Left lung (tissue), 10 donors: Measurements from ENCODE around the gene SLC35G3. TPM values are rescaled to one million over a fixed set of nuclear protein-coding genes. Genes with fewer than 3 reads are reported as not detected.

Source experiments
- ATAC-seq: fragments of 200-7000 bp; cut with Tn5 transposase; one replicate; pipeline ENCODE4 v1.9.1; 2020; ENCODE audit warnings: moderate library complexity
- DNase-seq, 4 donors: peaks; one replicate each; pipeline ENCODE4 v3.0.0-alpha.2; 2013 to 2020
- H3K27ac ChIP-seq, 2 donors: fragments of 200-600 bp; sonication (generic) in 1 of 2; one replicate each; pipeline versions ENCODE4 v1.5.0 to v1.8.0; 2020 to 2021
- H3K27me3 ChIP-seq, 2 donors: fragments of 200-600 bp; sonication (generic) in 1 of 2; one replicate each; pipeline versions ENCODE4 v1.5.0 to v1.8.0; 2020 to 2021
- H3K36me3 ChIP-seq, 2 donors: fragments of 200-600 bp; sonication (generic) in 1 of 2; one replicate each; pipeline versions ENCODE4 v1.5.0 to v1.8.0; 2020 to 2021
- H3K4me1 ChIP-seq, 2 donors: fragments of 200-600 bp; one replicate each; pipeline ENCODE4 v1.8.0; 2021
- H3K4me3 ChIP-seq, 2 donors: fragments of 200-600 bp; sonication (generic) in 1 of 2; one replicate each; pipeline versions ENCODE4 v1.5.0 to v1.8.0; 2020 to 2021; ENCODE audit warnings: mild to moderate bottlenecking in 1 of 2
- H3K9me3 ChIP-seq, 2 donors: fragments of 200-600 bp; sonication (generic) in 1 of 2; one replicate each; pipeline versions ENCODE4 v1.5.0 to v1.8.0; 2020 to 2021
- CTCF ChIP-seq, 2 donors: fragments of 200-600 bp; sonication (generic) in 1 of 2; IDR thresholded peaks; one replicate each; pipeline versions ENCODE4 v1.5.0 to v1.8.0; 2021; ENCODE audit warnings: antibody characterized with exemption in 2 of 2
- intact Hi-C, 2 donors: fragments of 100-400 bp; cut with DNase I; formaldehyde crosslinking; loops; one replicate each; pipeline versions ENCODE4 v1.11.2 to v1.14.2; 2022
- polyA plus RNA-seq, 6 donors: library from polyadenylated mRNA; unstranded; fragments of 120-200 nt; gene quantifications; one replicate each; pipeline ENCODE4 v1.2.1, GENCODE V29; 2013; ENCODE audit not compliant: insufficient read length in 6 of 6
- total RNA-seq, 2 donors: library from RNA; stranded (reverse); fragmentation: NEBNext Ultra II Directional; extraction: Animal tissue kit (Norgen Biotek cat#: 25700); gene quantifications; one replicate each; pipeline ENCODE4 v1.2.1, GENCODE V29; 2021
- donor health status: DM: no; HTN: yes; CAD: no.
- donor health status: DM: no; HTN: no; CAD: no.

The SLC35G3 gene
- total and polyA plus RNA-seq, 8 donors = not detected

GRCh38 chr17:35189291-35189690 is 4.9 kb downstream of the SLC35G3 start:
- no peak for TF ChIP-seq CTCF (IDR thresholded peaks at IDR 0.05)
- ATAC-seq (no peak), DNase-seq (no peak)
- intact Hi-C loops = no loop called here
- H3K27me3 ChIP-seq = no peaks in the 10 kb centered on the region
- H3K4me1 ChIP-seq = no peaks in the 10 kb centered on the region
- no peaks in the 10 kb centered on the region for H3K9me3 ChIP-seq
- no peak overlapping the region for H3K27ac ChIP-seq
- no peaks in the 10 kb centered on the region for H3K36me3 ChIP-seq
- no peak overlapping the region for H3K4me3 ChIP-seq

GRCh38 chr17:35188111-35188510 is 6.1 kb downstream of the SLC35G3 start:
- ATAC-seq (no peak), DNase-seq (no peak)
- TF ChIP-seq CTCF (IDR thresholded peaks at IDR 0.05) = no peak
- intact Hi-C loops = no loop called here
- no peaks in the 10 kb centered on the region for H3K36me3 ChIP-seq
- peaks cover 0 to under 1% of the 10 kb centered on the region in 2 donors for H3K27me3 ChIP-seq
- H3K9me3 ChIP-seq = no peaks in the 10 kb centered on the region
- H3K27ac ChIP-seq = no peak overlapping the region
- H3K4me3 ChIP-seq = no peak overlapping the region
- H3K4me1 ChIP-seq = no peaks in the 10 kb centered on the region

GRCh38 chr17:35187481-35187880 is 6.7 kb downstream of the SLC35G3 start:
- no peak for ATAC-seq
- intact Hi-C loops = no loop called here
- TF ChIP-seq CTCF (IDR thresholded peaks at IDR 0.05) = no peak

GRCh38 chr17:35185849-35186248 is 8.3 kb downstream of the SLC35G3 start:
- DNase-seq (no peak), ATAC-seq (no peak)
- intact Hi-C loops = no loop called here
- Histone ChIP-seq H3K36me3 (no peaks in the 10 kb centered on the region), H3K4me1 (no peaks in the 10 kb centered on the region), H3K9me3 (no peaks in the 10 kb centered on the region), H3K27ac (no peak overlapping the region), H3K4me3 (no peak overlapping the region), H3K27me3 (peaks cover 0 to 4% of the 10 kb centered on the region in 2 donors)
- TF ChIP-seq CTCF (IDR thresholded peaks at IDR 0.05) = no peak

More at GRCh38 chr17:35187481-35187880, 6.7 kb downstream of the SLC35G3 start:
- H3K27ac ChIP-seq = no peak overlapping the region
- H3K36me3 ChIP-seq = no peaks in the 10 kb centered on the region
- H3K4me3 ChIP-seq = no peak overlapping the region
- H3K27me3 ChIP-seq = peaks cover 0 to 4% of the 10 kb centered on the region in 2 donors
- no peak for DNase-seq
- H3K9me3 ChIP-seq = no peaks in the 10 kb centered on the region
- no peaks in the 10 kb centered on the region for H3K4me1 ChIP-seq

- no peak for TF ChIP-seq CTCF (IDR thresholded peaks at IDR 0.05)
- DNase-seq (no peak), ATAC-seq (no peak)
- H3K4me3 ChIP-seq = no peak overlapping the region
- intact Hi-C loops = no loop called here
- H3K4me1 ChIP-seq = no peaks in the 10 kb centered on the region
- H3K27ac ChIP-seq = no peak overlapping the region
- no peaks in the 10 kb centered on the region for H3K36me3 ChIP-seq
- H3K27me3 ChIP-seq = peaks cover 0 to 4% of the 10 kb centered on the region in 2 donors
- no peaks in the 10 kb centered on the region for H3K9me3 ChIP-seq
These were observed 9.9 kb downstream of the SLC35G3 start for GRCh38 chr17:35184274-35184673.
